BJ (cell line): Measurements from ENCODE around the gene CRISP3. TPM values are rescaled to one million over a fixed set of nuclear protein-coding genes. Genes with fewer than 3 reads are reported as not detected.

Source experiments
- CTCF ChIA-PET: fragments of 350-600 bp; formaldehyde crosslinking; extraction: SDS; loops from one replicate; lab custom pipeline; 2021; ENCODE audit warnings: antibody characterized with exemption, inconsistent platforms; lab: Yijun Ruan, JAX
- POLR2A ChIA-PET: fragments of 300-600 bp; sonication (Branson Sonifier 250); formaldehyde crosslinking; extraction: SDS; loops from one replicate; lab custom pipeline; 2021; ENCODE audit warnings: antibody characterized with exemption; lab: Charles Lee
- DNase-seq: peaks from one replicate; pipeline ENCODE4 v3.0.0-alpha.2; 2011; ENCODE audit warnings: low read depth
- H3K27me3 ChIP-seq: 2 replicates; pipeline ENCODE4 v1.6.0; 2011; ENCODE audit warnings: low read length; ENCODE audit not compliant: control insufficient read depth, insufficient read depth
- H3K36me3 ChIP-seq: 2 replicates; pipeline ENCODE4 v1.5.1; 2011; ENCODE audit warnings: low read length; ENCODE audit not compliant: control insufficient read depth, insufficient read depth
- H3K4me3 ChIP-seq: 2 replicates; pipeline ENCODE4 v1.5.1; 2011; ENCODE audit warnings: low read depth, mild to moderate bottlenecking, control low read depth, low read length
- polyA plus RNA-seq: library from polyadenylated mRNA; depleted of rRNA; stranded (reverse); fragments of >200 nt; gene quantifications from 2 replicates; pipeline ENCODE4 v1.2.3, GENCODE V29; 2011
- TF ChIP-seq, protein P1 (sequence below): IDR thresholded peaks from 2 replicates; pipeline ENCODE4 v1.5.1; 2011; ENCODE audit warnings: low read depth, mild to moderate bottlenecking, control low read depth, inconsistent platforms, low read length, moderate library complexity; ENCODE audit not compliant: insufficient read depth

Gene CRISP3
- polyA plus RNA-seq, 1 experiment: not detected

GRCh38 chr6:49782293-49782692 lies 38.1 kb upstream of the CRISP3 start:
- H3K36me3 ChIP-seq: no peaks in the 10 kb centered on the region
- TF ChIP-seq, protein P1, sequence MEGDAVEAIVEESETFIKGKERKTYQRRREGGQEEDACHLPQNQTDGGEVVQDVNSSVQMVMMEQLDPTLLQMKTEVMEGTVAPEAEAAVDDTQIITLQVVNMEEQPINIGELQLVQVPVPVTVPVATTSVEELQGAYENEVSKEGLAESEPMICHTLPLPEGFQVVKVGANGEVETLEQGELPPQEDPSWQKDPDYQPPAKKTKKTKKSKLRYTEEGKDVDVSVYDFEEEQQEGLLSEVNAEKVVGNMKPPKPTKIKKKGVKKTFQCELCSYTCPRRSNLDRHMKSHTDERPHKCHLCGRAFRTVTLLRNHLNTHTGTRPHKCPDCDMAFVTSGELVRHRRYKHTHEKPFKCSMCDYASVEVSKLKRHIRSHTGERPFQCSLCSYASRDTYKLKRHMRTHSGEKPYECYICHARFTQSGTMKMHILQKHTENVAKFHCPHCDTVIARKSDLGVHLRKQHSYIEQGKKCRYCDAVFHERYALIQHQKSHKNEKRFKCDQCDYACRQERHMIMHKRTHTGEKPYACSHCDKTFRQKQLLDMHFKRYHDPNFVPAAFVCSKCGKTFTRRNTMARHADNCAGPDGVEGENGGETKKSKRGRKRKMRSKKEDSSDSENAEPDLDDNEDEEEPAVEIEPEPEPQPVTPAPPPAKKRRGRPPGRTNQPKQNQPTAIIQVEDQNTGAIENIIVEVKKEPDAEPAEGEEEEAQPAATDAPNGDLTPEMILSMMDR: no peak
- H3K27me3 ChIP-seq: no peaks in the 10 kb centered on the region
- no peak for DNase-seq
- no peak overlapping the region for H3K4me3 ChIP-seq
- CTCF ChIA-PET: no interaction called here
- POLR2A ChIA-PET: no interaction called here

DNA sequence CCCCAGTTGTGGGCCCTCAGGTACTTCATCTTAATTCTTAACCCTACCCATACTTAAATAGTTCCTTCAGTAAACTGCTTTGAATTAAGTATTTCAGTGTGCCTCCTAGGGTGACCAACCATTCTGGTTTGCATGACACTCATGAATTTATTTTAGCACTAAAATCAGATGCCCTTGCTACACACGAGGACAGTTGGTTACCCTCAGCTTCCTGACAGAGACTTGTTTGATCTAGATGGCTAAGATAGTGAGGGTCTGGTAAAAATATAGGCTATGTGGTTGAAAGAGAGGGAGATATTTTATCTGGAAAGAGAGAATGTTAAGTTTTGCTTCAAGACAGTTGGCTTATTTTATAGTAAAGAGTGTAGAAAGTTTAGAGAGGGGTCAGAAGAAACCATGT lies 32.3 kb upstream of the CRISP3 start:
- Histone ChIP-seq H3K4me3 (no peak overlapping the region), H3K36me3 (no peaks in the 10 kb centered on the region)
- TF ChIP-seq, protein P1: no peak

GRCh38 chr6:49775043-49775442 lies 30.9 kb upstream of the CRISP3 start:
- no peak for DNase-seq
- no peak overlapping the region for H3K4me3 ChIP-seq
- no peaks in the 10 kb centered on the region for H3K36me3 ChIP-seq
- CTCF ChIA-PET: no interaction called here
- TF ChIP-seq, protein P1: no peak
- POLR2A ChIA-PET: no interaction called here
- no peaks in the 10 kb centered on the region for H3K27me3 ChIP-seq

More for the DNA sequence above, 32.3 kb upstream of the CRISP3 start:
- DNase-seq: no peak
- POLR2A ChIA-PET: no interaction called here
- CTCF ChIA-PET: no interaction called here
- H3K27me3 ChIP-seq: no peaks in the 10 kb centered on the region

DNA sequence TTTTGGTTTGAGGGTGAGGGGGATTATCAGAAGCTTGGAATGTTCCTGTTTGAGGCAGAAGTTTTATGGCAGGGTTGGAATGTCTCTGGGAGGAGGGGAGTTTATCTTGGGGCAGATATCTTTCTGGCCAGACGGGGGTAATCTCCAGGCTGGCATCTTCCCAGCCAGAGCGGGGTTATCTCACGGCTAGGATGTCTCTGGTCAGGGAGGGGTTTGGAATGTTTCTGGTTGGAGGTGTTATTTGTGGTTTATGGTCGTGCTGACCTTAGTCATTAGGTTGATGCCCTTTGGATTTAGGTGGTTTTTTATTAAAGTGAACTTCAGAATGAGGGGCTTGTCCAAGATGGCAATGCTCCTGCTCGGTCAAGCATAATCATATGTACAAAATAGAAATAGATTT lies 28.1 kb upstream of the CRISP3 start:
- H3K4me3 ChIP-seq: no peak overlapping the region
- POLR2A ChIA-PET: no interaction called here
- no peaks in the 10 kb centered on the region for H3K27me3 ChIP-seq
- CTCF ChIA-PET: no interaction called here
- TF ChIP-seq, protein P1: no peak
- no peaks in the 10 kb centered on the region for H3K36me3 ChIP-seq
- no peak for DNase-seq

GRCh38 chr6:49766762-49767161 lies 22.6 kb upstream of the CRISP3 start:
- ChIA-PET POLR2A (no interaction called here), CTCF (no interaction called here)
- no peaks in the 10 kb centered on the region for H3K27me3 ChIP-seq
- H3K36me3 ChIP-seq: no peaks in the 10 kb centered on the region
- no peak overlapping the region for H3K4me3 ChIP-seq
- TF ChIP-seq, protein P1: no peak
- no peak for DNase-seq
